IPS-18a (cell line): Measurements from ENCODE around the gene HCFC1R1.

ENCODE experiments used
- H3K27ac ChIP-seq: one replicate; pipeline ENCODE4 v1.5.1; 2013; ENCODE audit warnings: low read length
- H3K27me3 ChIP-seq: one replicate; pipeline ENCODE4 v1.6.1; 2013; ENCODE audit warnings: mild to moderate bottlenecking, low read length; ENCODE audit not compliant: control insufficient read depth, insufficient read depth
- H3K36me3 ChIP-seq: one replicate; pipeline ENCODE4 v1.6.1; 2013; ENCODE audit warnings: low read depth, low read length; ENCODE audit not compliant: control insufficient read depth
- H3K4me1 ChIP-seq: one replicate; pipeline ENCODE4 v1.6.1; 2013; ENCODE audit warnings: low read depth, low read length; ENCODE audit not compliant: control insufficient read depth
- H3K4me3 ChIP-seq: one replicate; pipeline ENCODE4 v1.5.1; 2013; ENCODE audit warnings: low read length
- H3K9ac ChIP-seq: one replicate; pipeline ENCODE4 v1.6.1; 2013; ENCODE audit warnings: mild to moderate bottlenecking, low read length, moderate library complexity
- H3K9me3 ChIP-seq: one replicate; pipeline ENCODE4 v1.6.1; 2013; ENCODE audit warnings: low read depth, low read length; ENCODE audit not compliant: control insufficient read depth

HCFC1R1 gene

DNA sequence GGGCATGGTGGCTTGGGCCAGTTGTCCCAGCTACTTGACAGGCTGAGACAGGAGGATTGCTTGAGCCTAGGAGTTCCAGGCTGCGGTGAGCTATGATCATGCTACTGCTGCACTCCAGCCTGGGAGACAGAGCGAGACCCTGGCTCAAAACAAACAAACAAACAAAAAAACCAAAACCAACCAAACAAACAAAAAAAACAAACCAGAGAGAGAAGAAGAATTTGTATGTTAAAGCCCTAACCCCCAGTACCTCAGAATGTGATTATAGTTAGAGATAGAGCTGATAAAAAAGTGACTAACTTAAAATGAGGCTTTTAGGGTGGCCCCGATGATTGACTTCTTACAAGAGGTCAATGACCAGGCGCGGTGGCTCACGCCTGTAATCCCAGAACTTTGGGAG is 21.0 kb upstream of the HCFC1R1 start:
- no peak overlapping the region for H3K9ac ChIP-seq
- H3K9me3 ChIP-seq: no peaks in the 10 kb centered on the region
- no peaks in the 10 kb centered on the region for H3K36me3 ChIP-seq
- peaks cover 39% of the 10 kb centered on the region for H3K27me3 ChIP-seq
- H3K4me1 ChIP-seq: no peaks in the 10 kb centered on the region
- H3K4me3 ChIP-seq: peak overlapping the region; percentile 70
- no peak overlapping the region for H3K27ac ChIP-seq

DNA sequence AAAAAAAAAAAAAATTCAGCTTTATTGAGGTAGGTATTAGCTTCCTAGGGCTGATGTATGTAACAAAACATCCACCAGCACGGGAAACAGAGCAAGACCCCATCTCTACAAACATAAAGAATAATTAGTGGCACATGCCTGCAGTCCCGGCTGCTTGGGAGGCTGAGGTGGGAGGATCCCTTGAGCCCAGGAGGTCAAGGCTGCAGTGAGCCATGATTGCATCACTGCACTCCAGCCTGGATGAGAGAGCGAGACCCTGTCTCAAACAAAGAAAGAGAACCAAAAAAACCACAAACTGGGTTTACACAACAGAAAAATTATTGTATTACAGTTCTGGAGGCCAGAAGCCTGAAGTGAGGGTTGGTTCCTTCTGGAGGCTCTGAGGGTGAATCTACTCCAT is 18.6 kb upstream of the HCFC1R1 start:
- Histone ChIP-seq H3K27me3 (peaks cover 35% of the 10 kb centered on the region), H3K4me1 (no peaks in the 10 kb centered on the region), H3K36me3 (no peaks in the 10 kb centered on the region), H3K9me3 (no peaks in the 10 kb centered on the region), H3K27ac (no peak overlapping the region), H3K9ac (no peak overlapping the region), H3K4me3 (no peak overlapping the region)

DNA sequence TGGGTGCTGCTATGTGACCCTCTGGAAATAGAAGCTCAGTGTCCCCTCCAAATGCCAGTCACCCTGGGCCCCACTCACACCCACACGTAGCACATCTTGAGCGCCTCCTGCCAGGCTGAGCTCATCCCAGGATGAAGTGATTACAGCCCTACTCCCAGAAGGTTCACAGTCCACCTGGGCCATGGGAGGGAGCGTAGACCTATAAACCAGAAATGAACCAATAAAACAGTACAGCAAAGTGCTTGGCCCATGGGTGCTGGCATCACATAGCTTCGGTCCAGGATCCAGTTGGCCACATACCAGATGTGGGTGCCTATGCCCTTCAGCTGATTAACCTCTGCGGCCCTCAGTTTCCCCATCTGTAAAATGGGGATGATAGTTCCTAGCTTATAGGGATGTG is 15.2 kb upstream of the HCFC1R1 start:
- H3K36me3 ChIP-seq: no peaks in the 10 kb centered on the region
- no peak overlapping the region for H3K9ac ChIP-seq
- H3K27me3 ChIP-seq: peaks cover 38% of the 10 kb centered on the region
- H3K4me1 ChIP-seq: no peaks in the 10 kb centered on the region
- H3K27ac ChIP-seq: no peak overlapping the region
- no peaks in the 10 kb centered on the region for H3K9me3 ChIP-seq
- no peak overlapping the region for H3K4me3 ChIP-seq

DNA sequence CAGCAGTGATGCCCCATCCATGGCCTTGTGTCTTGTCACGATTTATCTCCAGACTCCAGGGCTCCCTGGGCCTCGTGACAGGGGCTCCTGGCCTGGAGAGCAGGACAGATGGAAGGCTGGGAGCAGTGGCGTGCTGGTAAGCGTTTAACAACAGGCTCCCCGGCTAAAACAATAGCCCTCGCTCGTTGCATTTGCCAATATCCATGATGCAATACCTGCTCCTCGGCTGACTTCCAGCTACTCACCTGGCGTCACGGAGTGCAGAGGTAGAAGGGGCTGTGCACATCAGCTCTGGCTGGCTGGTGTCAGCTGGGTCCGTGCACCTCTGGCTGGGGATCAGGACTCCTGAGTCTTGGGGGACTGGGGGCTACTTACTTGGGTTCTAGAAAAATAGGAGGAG is 14.5 kb upstream of the HCFC1R1 start:
- Histone ChIP-seq H3K27ac (no peak overlapping the region), H3K4me3 (no peak overlapping the region), H3K9me3 (no peaks in the 10 kb centered on the region), H3K9ac (no peak overlapping the region), H3K4me1 (no peaks in the 10 kb centered on the region), H3K36me3 (no peaks in the 10 kb centered on the region), H3K27me3 (peaks cover 38% of the 10 kb centered on the region)

GRCh38 chr16:3036726-3037315 is 13.1 kb upstream of the HCFC1R1 start, which contains the start of gene BICDL2:
Gene BICDL2, minus strand, starts transcription at chr16:3036944. Its CDS starts 1,448 bp downstream, at chr16:3035496.
- H3K27ac ChIP-seq: no peak within 1 kb of the TSS
- H3K9me3 ChIP-seq: no peaks in the 10 kb centered on the region
- no peaks in the 10 kb centered on the region for H3K4me1 ChIP-seq
- H3K27me3 ChIP-seq: peaks cover 38% of the 10 kb centered on the region
- peak within 1 kb of the TSS; percentile 61 for H3K4me3 ChIP-seq
- no peaks in the 10 kb centered on the region for H3K36me3 ChIP-seq
- H3K9ac ChIP-seq: no peak within 1 kb of the TSS

GRCh38 chr16:3035972-3036725 is 12.4 kb upstream of the HCFC1R1 start:
- Histone ChIP-seq H3K36me3 (no peaks in the 10 kb centered on the region), H3K27ac (no peak overlapping the region), H3K9me3 (no peaks in the 10 kb centered on the region), H3K4me3 (peak overlapping the region; percentile 61), H3K4me1 (no peaks in the 10 kb centered on the region), H3K9ac (no peak overlapping the region), H3K27me3 (peaks cover 38% of the 10 kb centered on the region)

DNA sequence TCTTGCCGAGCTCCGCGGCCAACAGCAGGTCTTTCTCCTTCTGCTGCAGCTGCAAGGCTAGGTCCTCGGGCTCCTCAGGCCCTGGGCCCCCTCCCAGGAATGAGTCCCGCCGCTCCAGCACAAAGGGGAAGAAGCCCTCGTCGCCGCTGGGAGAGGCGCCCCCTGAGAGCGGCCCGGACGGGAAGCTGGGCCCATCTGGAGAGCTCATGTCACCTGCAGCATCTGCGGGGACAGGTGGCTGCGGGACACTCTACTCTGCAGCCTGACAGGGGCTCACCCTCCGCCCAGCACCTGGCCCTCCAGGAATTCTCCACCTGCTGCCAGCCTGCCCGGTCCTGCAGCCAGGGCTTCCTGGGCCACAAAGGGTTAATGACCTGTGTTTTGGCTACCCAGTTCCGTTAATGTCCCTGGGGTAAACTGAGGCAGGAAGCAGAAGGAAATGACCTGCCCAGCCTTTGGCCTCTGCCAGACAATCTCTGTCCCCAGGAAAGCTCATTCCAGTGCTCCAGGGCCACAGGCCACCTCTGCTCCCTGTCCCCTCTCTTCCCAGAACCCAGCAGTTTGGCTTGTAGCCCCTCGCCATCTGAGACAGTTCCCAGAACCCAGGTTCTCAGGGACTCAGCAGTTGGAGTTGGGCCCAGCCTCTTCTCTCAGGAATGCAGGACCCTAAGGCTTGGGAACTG is 11.7 kb upstream of the HCFC1R1 start:
- peaks cover 38% of the 10 kb centered on the region for H3K27me3 ChIP-seq
- no peak overlapping the region for H3K27ac ChIP-seq

DNA sequence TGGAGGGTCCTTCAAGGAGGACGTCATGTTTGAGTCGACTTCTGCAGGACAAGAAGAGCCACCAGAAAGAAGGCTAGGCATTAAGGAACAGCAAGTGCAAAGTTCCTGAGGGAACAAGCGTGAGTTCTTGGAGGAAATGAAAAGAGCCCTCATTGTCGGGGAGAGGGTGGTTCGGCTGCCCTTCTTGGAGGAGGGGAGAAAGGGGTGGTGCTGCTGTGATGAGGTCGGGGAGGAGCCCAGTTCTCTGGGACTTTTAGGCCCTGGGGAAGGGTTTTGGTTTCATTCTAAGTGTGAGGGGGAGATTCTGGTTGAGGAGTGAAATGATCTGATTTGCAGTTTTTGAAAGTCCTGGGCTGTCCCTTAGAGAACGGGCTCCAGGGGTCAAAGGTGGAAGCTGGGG is 8.9 kb upstream of the HCFC1R1 start:
- H3K9me3 ChIP-seq: no peaks in the 10 kb centered on the region

More for the DNA sequence above, 11.7 kb upstream of the HCFC1R1 start:
- Histone ChIP-seq H3K4me1 (no peaks in the 10 kb centered on the region), H3K4me3 (peak overlapping the region; percentile 61), H3K9me3 (no peaks in the 10 kb centered on the region), H3K36me3 (no peaks in the 10 kb centered on the region), H3K9ac (no peak overlapping the region)

DNA sequence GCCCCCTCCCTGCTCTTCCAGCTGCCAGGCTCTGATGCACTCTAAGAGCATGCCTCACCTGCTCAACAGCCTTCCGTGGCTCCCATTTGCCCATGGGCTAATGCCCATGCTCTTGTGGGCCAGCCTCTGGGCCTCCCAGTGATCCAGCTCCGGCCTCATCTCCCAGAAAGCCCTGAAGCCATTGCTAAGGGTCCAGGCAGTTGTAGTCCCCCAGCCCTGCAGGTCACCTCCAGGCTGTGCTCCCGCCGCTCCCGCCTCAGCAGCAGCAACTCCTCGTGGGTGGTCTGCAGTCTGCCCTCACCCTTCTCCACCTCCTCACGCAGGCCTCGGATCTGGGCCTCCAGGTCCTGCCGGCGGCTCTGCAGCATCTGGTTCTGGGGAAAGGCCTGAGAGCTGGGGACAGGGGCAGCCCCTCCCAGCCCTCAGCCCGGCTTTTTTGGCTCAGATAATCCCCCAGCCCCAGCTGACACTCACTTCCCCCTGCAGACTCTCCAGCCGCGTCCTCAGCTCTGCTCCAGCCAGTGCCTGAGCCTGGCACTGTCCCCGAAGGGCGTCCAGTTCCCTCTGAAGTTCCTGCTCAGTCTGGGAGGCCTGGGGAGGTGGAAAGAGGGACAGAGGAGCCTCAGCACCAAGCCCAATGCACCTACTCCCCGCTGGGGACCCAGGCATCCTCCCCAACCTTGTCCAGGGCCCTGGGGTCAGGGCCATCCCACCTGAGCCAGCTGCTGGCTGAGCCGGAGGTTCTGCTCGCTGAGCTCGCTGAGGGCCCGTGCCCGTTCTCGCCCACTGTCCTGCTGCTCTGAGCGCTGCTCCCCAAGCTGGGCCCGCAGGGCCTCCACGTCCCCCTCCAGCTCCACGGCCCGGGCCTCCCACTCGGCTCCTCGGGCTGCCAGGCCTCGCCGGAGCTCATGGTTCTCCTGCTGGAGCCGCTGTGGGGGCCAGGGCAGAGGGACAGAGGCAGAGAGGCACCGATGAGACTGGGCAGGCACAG is 6.8 kb upstream of the HCFC1R1 start:
- H3K9ac ChIP-seq: no peak overlapping the region
- peaks cover 18% of the 10 kb centered on the region for H3K36me3 ChIP-seq
- peaks cover 9% of the 10 kb centered on the region for H3K27me3 ChIP-seq
- no peaks in the 10 kb centered on the region for H3K9me3 ChIP-seq
- H3K27ac ChIP-seq: no peak overlapping the region
- H3K4me3 ChIP-seq: no peak overlapping the region
- H3K4me1 ChIP-seq: peaks cover 3% of the 10 kb centered on the region

More for the DNA sequence above, 8.9 kb upstream of the HCFC1R1 start:
- peaks cover 3% of the 10 kb centered on the region for H3K4me1 ChIP-seq
- no peaks in the 10 kb centered on the region for H3K36me3 ChIP-seq
- H3K27me3 ChIP-seq: peaks cover 29% of the 10 kb centered on the region
- no peak overlapping the region for H3K9ac ChIP-seq
- no peak overlapping the region for H3K27ac ChIP-seq
- H3K4me3 ChIP-seq: no peak overlapping the region

- Histone ChIP-seq H3K27ac (no peak overlapping the region), H3K9ac (no peak overlapping the region), H3K4me3 (no peak overlapping the region), H3K36me3 (peaks cover 18% of the 10 kb centered on the region), H3K27me3 (peaks cover 3% of the 10 kb centered on the region), H3K4me1 (peaks cover 3% of the 10 kb centered on the region), H3K9me3 (no peaks in the 10 kb centered on the region)
Measured at GRCh38 chr16:3029491-3030221, 5.9 kb upstream of the HCFC1R1 start.
